Stimulated activated CD4-positive, alpha-beta T cell treated with anti-CD3 and anti-CD28 coated beads, TNF-alpha, amount 100 ng/mL, for 4 hours (primary cell): ENCODE data around the gene PHPT1.
"Not testable (repeated sequence)": the region's sequence is repeated elsewhere in the genome, so short reads cannot be mapped to it uniquely, and the experiment has no call there.

Experiments used
- DNase-seq, 3 experiments: peaks; one replicate each; pipeline ENCODE4 v3.0.0-alpha.2; 2020; ENCODE audit warnings: low read depth in 3 of 3

PHPT1 gene

GRCh38 chr9:136837146-136837855, 11.9 kb upstream of the PHPT1 start:
- DNase-seq = no peak

GRCh38 chr9:136837856-136838277, 11.3 kb upstream of the PHPT1 start:
- not testable (repeated sequence) for DNase-seq

GRCh38 chr9:136838314-136839228, 10.6 kb upstream of the PHPT1 start:
- DNase-seq = no peak

- DNase-seq = no peak
These were observed 9.7 kb upstream of the PHPT1 start for GRCh38 chr9:136839229-136840139.

DNA sequence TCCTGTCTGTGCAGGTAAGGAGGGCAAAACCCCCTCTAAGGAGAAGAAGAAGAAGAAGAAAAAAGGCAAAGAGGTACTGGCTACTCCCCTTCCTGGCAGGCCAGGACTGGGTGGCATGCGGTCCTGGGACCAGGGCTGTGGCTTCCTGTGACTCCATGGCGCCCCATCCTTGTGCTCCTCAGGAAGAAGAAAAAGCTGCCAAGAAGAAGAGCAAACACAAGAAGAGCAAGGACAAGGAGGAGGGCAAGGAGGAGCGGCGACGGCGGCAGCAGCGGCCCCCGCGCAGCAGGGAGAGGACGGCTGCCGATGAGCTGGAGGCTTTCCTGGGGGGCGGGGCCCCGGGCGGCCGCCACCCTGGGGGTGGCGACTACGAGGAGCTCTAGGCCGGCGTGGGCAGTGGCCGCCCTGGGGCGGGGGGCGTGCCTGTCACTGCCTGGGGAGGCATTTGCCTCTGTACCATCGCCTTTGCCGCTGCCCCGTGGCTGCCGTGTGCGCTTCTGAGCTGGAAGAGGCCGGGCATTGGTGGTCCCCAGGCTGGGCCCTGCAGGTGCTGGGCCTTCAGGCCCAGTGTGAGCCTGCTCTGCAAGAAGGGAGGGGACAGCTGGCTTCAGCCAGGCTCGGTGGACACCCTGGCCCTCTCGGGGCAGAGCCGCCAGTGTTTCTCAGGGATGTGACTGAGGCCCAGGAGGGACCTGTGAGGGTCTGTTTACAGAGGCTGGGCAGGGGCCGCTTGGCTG, 8.9 kb upstream of the PHPT1 start:
- no peak for DNase-seq

DNA sequence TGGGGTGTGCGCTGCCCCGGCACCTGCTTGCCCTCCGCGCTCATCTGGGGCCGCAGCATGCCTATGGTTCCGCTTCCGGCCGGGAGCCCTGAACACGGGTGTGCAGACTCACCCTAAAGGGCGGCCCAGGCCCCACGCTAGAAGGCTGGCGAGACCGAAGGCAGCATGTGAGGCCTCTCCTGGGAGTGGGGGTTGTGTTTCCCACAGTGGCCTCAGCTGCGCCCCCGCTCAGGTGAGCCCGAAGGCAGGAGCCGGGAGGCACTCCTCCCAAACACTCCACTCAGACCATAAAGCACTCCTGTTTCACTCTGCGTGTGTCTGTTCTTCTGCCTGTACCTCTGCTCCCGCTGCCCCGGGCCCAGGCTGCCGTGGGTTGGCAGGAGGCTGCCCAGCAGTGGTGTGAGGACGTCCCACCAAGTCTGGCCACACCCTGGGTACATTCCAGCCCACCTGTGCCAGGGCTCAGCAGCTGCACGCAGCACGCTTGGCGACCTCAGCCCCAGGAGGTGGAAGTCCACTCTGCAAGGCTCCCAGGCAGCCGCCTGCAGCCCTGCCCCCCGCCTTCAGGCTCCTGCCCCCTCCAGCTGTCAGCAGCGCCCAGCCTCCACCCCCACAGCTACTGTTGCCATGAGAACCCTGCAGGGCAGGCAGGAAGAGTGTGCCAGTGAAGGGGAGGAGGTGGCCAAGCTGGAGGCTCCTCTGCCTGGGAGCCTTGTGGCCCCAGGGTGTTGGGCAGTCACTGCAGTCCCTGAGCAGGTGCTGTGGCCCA, 8.1 kb upstream of the PHPT1 start:
- DNase-seq = no peak

DNA sequence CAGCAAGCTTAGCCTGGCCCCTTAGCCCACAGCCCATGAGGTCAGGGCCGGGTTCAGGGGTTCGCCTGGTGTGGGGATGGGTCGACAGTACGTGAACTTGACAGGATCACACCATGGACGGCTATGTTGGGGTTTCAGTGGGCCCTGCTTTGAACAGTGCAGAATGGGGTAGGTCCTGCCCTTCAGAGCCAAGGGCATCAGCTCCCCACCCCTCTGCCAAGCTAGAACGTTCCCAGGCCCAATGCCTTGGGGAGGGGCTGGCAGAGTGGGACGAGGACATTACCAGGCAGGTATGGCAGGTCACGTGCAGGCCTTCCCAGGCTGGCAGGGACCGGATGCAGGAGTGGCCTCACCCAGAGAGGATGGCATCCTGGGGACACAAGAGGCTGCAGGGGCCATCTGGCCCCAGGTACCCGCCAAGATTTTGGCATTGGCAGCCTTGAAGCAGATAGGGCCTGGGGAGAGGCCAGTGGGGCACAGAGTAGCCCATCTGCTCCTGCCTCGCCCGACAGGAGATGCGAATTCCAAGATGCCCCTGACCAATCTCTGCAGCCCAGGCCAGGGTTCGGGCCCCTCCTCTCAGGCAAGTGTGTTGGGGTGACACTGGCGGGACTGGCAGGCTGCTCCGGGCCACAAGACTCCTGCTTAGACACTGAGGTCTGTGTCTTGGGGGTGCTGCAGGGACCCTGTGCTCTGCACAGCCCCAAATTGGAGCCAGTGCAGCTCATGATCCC, 7.4 kb upstream of the PHPT1 start:
- not testable (repeated sequence) for DNase-seq

DNA sequence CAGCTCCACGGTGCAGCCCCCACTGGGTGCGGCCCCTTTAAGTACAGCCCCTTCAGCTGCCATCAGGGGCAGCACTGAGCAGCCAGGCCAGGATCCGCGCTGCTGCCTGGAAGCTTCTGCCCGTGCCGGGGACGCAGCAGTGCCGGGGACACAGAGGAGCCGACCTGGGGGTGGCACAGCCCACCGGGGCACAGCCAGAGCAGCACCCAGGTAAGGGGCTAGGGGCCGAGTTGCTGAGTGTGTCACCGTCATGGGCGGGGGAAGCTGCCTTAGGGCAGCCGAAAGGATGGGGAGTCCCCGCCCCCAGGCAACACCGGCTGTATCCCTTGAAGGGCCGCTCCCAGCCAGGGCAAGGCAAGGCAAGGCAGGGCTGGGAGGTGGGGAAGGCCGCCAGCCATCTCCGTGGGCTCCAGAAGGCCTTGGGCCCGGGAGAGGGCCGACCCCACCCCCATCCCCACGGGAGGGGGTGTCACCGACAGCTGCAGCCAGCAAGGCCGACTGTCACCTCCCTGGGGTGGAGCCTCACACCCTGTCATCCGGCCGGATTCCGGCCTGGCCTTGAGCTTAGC, 6.7 kb upstream of the PHPT1 start, which contains the start of gene AJM1:
TSS of gene AJM1 (plus strand) at position 99 of the 569 bp plus-strand sequence. CDS start 1,937 bp downstream, outside the sequence.
- peak; percentile 56 to 67 (median 63) for DNase-seq

DNA sequence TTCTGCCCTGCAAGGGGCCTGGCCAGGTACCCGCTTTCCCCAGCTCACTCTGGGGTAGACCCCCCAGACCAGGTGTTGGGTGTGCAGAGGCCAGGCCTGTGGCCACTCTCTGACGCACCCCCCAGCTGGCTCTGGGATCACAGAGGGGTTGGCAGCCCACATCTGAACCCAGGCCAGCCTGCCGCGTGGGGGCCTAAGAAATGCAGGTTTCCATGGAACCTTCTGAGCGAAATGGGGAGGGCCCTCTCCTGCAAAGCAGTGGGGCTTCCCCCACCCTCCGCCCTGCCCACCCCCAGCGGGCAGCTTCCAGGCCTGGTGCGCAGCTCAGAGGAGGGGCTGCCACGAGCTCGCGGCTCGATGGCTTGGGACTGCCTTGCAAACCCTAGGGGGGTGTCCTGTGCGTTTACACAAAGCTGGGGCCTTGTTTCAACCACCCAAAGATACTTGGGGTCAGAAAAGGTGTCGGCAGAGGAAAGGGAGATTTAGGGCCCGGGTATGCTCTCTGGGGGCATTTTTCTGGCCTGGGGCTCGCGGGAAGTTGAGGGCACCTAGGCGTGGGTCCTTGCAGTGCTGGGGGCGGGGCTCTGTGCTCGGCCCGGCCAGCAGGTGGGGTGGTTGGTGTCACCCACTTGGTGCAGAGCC, 5.9 kb upstream of the PHPT1 start:
- DNase-seq = not testable (repeated sequence)

- peak; percentile 32 to 51 (median 42) for DNase-seq
These were observed 5.1 kb upstream of the PHPT1 start for GRCh38 chr9:136843801-136844740.

GRCh38 chr9:136844761-136845464, 4.3 kb upstream of the PHPT1 start:
- DNase-seq = no peak

- no peak for DNase-seq
These were observed 3.5 kb upstream of the PHPT1 start for GRCh38 chr9:136845465-136846260.

DNA sequence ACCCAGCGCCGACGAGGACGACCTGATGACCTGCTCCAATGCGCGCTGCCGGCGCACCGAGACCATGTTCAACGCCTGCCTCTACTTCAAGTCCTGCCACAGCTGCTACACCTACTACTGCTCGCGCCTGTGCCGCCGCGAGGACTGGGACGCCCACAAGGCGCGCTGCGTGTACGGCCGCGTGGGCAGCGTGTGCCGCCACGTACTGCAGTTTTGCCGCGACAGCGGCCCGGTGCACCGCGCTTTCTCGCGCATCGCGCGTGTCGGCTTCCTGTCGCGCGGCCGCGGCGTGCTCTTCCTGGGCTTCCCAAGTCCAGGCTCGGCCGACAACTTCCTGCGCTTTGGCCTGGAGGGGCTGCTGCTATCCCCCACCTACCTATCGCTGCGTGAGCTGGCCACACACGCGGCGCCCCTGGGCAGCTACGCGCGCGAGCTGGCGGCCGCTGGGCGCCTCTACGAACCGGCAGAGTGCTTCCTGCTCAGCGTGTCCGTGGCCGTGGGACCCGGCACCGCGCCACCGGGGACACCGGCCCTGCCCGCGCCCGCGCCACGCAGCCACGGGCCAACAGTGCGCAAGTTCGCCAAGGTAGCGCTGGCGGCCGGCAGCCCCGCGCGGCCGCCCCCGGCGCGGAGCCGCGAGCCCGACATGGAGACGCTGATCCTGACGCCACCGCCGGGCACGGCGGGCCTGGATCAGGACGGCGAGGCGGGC, 2.7 kb upstream of the PHPT1 start:
- DNase-seq = peak in 2 of 3 experiments; percentile 20 to 38

DNA sequence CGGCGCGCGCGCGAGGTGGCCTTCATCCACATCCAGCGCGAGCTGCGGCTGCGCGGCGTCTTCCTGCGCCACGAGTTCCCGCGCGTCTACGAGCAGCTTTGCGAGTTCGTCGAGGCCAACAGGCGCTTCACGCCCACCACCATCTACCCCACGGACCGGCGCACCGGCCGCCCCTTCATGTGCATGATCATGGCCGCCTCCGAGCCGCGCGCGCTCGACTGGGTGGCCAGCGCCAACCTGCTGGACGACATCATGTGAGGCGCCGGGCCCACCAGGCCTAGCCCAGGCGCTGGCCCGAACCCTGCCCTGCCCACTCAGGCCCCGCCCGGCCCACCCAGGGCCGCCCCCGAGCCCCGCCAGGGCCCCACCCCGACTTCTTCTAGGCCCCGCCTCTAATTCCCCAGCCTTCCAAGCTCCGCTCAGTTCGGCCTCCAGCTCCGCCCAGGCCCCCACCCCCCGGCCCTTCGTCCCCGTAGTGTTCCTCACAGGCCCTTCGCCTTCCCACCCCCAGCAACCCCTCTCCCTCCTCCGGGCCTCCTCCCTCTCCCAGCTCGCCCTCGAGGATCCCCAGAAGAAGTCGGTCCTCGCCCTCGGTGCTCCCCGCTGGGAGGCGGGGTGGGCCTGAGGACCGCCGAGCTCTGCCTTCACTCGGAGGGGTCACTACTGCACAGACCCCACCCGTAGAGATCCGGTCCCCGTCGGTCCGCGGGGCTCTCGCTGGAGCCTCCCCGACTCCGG, 2.0 kb upstream of the PHPT1 start:
- DNase-seq = no peak
